Measurements from ENCODE around the gene HOXB2. TPM values are rescaled to one million over a fixed set of nuclear protein-coding genes. Genes with fewer than 3 reads are reported as not detected.

The HOXB2 gene
- total RNA-seq = 23.1 TPM

DNA sequence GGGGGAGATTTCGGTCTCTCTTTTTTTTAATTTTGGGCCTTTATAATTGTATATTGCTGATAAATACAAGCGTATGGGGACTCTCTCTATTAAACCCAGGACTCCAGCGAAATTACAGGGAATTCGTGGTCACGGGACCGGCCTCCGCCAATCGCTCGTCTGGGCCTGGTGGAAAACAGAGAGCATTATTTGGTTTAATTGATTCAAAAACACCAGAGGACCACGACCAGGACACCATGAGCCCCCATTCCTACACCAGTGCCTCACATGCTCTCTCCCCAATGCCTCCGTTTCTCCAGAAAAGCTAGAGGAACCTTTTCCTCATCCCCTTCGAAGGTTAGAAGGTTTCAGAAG is at the start of gene HOXB2:
Gene HOXB2 (minus strand): TSS at position 88 of the 354 bp plus-strand sequence. CDS start 198 bp downstream, outside the sequence.
- intact Hi-C loops (cut with DNase I) = no loop called here
- ATAC-seq = peak; percentile 45
- peak; percentile 77 for DNase-seq (ENCODE audit: low spot score)

DNA sequence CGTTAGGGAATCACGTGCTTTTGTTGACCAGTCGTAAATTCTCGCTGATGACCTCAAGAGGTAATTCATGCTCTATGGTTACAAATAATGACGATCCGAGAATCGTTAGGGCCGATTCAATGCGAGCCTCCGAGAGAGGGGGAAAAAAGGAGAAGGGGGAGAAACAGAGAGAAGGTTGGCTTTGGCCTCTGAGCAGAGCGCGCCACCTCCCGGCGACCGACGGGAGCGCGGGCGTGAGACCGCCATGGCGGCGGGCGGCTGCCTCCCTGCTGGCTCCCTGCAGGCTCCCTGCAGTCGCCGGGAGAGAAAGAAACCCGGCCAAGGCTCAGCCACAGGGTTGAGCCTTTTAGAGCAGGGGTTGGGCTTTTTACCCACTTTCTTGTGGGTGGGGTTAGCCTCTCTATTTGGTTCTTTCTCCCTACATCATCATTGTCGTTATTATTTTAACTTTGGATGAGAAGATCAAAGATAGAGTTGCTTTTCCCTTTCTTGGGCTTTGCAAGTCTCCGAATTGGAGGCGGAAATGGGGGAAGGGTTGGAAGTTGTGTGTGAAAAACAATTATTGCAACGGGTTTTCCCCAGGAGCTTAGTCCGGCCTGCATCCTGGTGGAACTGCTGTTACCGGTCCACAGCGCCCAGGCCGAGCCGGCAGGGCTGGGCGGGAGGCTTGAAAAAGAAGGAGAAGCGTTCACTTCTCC is 49.1 kb upstream of the HOXB2 start:
- ATAC-seq = peak; percentile 76
- intact Hi-C loops (cut with DNase I) = loop anchor here (5.0 kb wide), 1 partner anchor 102 kb away; no protein-coding TSS in a partner anchor
- DNase-seq (ENCODE audit: low spot score) = peak; percentile 89

DNA sequence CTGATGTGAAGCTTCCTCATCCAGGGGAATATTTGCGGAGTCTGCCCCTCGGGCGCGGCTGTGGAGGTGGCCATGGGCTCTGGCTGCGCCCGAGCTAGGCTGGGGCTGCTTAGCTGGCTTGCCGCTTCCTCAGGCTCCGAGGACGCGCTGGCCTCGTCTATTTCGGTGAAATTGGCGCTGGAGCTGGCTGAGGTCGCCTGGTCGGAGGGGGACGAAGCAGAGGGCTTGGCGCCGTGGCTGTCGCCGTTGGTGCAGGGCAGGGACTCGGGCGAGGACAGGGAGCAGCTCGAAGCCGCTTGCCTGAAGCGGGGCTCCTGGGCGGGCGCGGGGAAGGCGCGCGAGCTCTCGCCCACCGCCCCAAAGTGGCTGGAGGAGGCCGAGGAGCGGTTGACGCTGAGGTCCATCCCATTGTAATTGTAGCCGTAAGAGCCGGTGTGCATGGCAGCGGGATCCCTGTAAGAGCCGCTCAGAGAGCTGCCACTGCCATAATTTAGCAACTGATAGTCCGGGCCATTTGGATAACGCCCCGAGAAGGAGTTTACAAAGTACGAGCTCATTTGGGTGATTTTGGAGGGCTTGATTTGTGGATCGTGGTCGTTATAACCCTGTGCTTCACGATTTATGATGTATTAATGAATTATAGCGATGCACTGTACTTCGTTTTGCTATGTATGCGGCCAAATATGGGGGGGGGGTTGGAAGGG is 48.4 kb upstream of the HOXB2 start, which contains the start of gene HOXB5:
Gene HOXB5 (minus strand): TSS at position 654 of the 704 bp plus-strand sequence. CDS start 97 bp downstream, at position 557.
- no peak for ATAC-seq
- DNase-seq (ENCODE audit: low spot score) = no peak
- intact Hi-C loops (cut with DNase I) = loop anchor here (5.0 kb wide), 1 partner anchor 101 kb away; no protein-coding TSS in a partner anchor

GRCh38 chr17:48592577-48592976 is 47.7 kb upstream of the HOXB2 start:
- DNase-seq (ENCODE audit: low spot score) (no peak), ATAC-seq (peak; percentile 39)
- intact Hi-C loops (cut with DNase I) = loop anchor here (5.0 kb wide), 1 partner anchor 100 kb away; no protein-coding TSS in a partner anchor

DNA sequence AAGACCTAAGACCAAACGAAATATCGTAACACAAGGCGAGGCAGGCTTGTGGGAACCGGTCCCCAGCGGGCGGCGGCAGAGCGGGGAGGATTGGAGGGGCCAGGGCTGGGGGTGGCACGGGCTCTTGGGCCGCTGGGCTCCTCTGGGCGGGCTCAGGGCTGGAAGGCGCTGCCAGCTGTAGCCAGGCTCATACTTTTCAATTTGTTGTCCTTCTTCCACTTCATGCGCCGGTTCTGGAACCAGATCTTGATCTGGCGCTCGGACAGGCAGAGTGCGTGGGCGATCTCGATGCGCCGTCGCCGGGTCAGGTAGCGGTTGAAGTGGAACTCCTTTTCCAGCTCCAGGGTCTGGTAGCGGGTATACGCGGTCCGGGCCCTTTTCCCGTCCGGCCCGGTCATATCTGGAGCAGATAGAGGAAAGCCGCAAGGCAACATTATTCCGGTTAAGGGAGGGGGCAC is 47.2 kb upstream of the HOXB2 start:
- DNase-seq (ENCODE audit: low spot score) (no peak), ATAC-seq (no peak)
- intact Hi-C loops (cut with DNase I) = loop anchor here (5.0 kb wide), 1 partner anchor 100 kb away; no protein-coding TSS in a partner anchor

DNA sequence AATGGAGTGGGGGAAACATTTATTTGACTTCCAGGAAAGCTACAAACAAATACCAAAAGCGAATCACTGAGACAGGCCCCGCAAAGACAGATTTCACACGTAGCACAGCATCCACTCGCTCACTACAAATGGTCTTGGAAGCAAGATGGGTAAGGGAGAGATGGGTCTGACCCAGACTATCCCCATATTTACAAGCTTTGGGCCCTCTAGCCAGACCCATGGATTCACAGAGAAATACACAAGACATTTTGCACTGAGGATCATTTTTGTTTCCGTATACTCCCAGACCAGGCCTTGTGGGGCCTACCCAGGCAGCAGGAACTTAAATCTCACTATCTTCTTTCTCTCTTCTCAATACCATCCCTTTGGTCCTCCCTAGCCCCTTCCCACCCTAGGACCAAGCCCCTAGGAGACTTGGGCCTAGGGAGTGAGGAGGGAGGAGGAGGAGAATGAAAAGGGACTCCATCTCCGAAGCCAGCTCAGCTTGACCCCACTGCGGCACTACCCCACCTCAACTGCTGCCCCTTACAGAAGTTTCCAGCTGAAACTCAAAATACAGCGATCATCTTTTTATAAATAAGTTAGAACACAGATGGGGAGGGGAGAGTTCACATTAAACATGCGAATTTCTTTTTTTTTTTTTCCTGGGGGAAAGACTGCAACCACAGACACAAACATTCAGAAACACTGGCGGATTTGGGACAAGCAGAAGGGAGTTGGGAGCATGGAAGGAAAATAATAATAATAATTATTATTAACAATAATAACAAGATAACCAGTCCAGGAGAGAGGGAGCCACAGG is 46.5 kb upstream of the HOXB2 start:
- ATAC-seq (no peak), DNase-seq (ENCODE audit: low spot score) (no peak)
- intact Hi-C loops (cut with DNase I) = loop anchor here (5.0 kb wide), 1 partner anchor 99 kb away; no protein-coding TSS in a partner anchor

GRCh38 chr17:48590607-48591161 is 45.8 kb upstream of the HOXB2 start:
- intact Hi-C loops (cut with DNase I) = loop anchor here (5.0 kb wide), 1 partner anchor 98 kb away; no protein-coding TSS in a partner anchor
- ATAC-seq = no peak
- no peak for DNase-seq (ENCODE audit: low spot score)

GRCh38 chr17:48589831-48590606 is 45.1 kb upstream of the HOXB2 start, which contains the start of gene HOXB3:
Gene HOXB3 (minus strand): TSS chr17:48590241. CDS start chr17:48552474, 37,767 bp downstream.
- intact Hi-C loops (cut with DNase I) = loop anchor here (5.0 kb wide), 1 partner anchor 98 kb away; no protein-coding TSS in a partner anchor
- DNase-seq (ENCODE audit: low spot score) (no peak), ATAC-seq (no peak)

DNA sequence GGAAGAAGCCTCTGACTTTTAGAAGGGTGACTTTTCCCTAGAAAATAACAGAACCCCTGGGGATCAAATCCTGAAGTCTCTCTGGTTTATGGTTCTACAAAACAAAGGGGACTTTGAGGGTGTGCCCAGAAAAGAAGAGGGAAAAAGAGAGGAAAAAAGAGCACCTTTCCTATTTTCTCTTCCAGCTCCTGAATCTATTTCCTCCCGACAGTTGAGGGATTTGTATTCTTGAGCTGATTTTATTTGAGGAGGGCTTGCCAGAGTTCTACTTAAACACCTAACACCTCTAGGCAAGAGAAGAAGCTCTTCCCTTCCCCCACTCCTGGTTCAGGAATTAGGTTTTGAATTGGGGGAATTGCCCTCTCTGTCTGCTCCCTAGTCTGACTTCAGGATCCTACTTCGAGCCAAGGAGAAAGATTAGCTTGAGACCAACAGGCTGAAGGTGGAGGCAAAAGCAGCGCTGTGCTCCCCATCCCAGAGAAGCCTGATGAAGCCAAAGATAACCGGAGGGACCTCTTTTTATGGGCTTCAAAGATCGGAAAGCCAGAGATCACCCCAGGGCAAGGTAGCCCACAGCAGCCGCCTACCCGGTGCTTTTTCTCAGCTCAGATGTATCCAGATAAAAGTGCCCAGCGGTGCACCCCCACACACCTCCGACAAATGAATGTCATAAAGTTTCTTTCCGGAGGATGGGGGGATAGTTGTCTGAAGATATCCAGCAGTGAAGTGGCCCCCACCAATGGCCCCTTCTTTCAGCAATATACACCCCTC is 44.3 kb upstream of the HOXB2 start:
- intact Hi-C loops (cut with DNase I) = no loop called here
- ATAC-seq = no peak
- no peak for DNase-seq (ENCODE audit: low spot score)

DNA sequence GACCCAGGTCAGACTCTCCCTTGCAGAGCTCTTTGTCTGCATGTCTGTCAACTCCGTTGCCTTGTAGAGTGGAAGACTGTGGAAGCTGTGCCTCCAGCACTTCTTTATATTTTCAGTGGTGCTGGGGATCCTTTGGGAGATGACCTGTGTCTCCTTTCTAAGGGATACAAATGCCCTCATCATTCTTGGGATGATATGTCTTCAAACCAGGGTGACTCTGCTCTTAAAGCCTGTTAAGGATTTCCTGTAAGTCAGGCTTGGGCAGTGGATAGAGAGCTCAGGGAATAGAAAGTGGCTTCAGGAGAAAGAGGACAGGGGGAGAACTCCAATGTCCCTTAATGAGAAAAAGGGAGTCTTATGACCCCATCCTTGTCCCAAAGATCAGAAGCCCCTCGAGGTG is 43.6 kb upstream of the HOXB2 start:
- ATAC-seq = no peak
- DNase-seq (ENCODE audit: low spot score) = no peak
- intact Hi-C loops (cut with DNase I) = no loop called here

DNA sequence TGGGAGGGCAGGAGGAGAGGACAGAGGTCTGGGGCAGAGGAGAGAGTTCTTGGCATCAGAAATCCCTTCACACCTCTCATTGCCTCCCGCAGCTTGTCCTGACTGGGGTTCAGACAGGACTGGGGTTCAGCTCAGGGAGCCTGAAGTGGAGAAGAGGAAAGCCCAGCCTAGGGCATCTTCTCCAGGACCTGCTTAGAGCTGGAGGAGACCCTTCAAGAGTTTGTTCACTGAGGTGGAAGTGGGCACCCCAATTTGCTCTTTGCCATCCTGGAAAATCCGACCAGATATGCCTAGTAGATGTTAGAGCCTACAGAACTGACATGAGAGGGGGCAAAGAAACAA is 43.1 kb upstream of the HOXB2 start:
- intact Hi-C loops (cut with DNase I) = no loop called here
- no peak for DNase-seq (ENCODE audit: low spot score)
- ATAC-seq = no peak

- no peak for DNase-seq (ENCODE audit: low spot score)
- intact Hi-C loops (cut with DNase I) = no loop called here
- no peak for ATAC-seq
Observed at GRCh38 chr17:48587276-48588073, 42.6 kb upstream of the HOXB2 start.

- intact Hi-C loops (cut with DNase I) = no loop called here
Observed at GRCh38 chr17:48586355-48587258, 41.7 kb upstream of the HOXB2 start.

DNA sequence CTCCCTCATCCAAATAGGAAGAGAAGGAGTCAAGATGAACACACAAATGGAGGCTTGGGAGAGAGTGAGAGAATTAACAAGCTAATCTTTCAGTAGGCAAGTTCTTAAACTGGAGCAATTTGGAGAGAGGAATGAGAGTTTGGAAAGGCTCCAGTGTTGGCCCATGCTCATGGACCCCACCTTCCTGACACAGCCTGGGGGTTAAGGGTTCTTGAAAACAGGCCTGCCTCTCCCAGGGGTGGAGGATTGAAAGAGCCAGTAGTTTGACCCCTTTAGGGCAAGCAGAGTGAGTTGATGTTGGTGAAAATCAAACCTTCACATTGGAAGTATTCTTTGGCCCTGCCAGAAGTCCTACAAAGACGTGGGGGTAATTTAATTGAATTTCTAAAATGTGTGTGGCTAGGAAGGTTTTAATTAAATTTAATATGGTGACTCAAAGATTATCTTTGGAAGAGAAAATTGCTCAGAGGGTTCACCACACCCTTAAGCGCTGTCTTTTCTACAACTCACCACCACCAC is 39.4 kb upstream of the HOXB2 start:
- ATAC-seq = no peak
- DNase-seq (ENCODE audit: low spot score) = no peak
- intact Hi-C loops (cut with DNase I) = no loop called here

More at GRCh38 chr17:48586355-48587258, 41.7 kb upstream of the HOXB2 start:
- ATAC-seq (no peak), DNase-seq (ENCODE audit: low spot score) (no peak)

- no peak for DNase-seq (ENCODE audit: low spot score)
- intact Hi-C loops (cut with DNase I) = no loop called here
- ATAC-seq = no peak
Observed at GRCh38 chr17:48583708-48584222, 38.9 kb upstream of the HOXB2 start.
